Vagina (tissue), 2 donors: Measurements from ENCODE around the gene ANAPC15.

Experiments used
- CTCF ChIP-seq, 3 experiments: fragments of 450-650 bp in 2 of 3; fragments of 200-600 bp in 1 of 3; sonication (generic) in 1 of 3; IDR thresholded peaks; one replicate each; pipeline ENCODE4 v1.5.1; 2017 to 2019; ENCODE audit warnings: antibody characterized with exemption in 3 of 3, mild to moderate bottlenecking in 2 of 3, moderate library complexity in 2 of 3
- POLR2A ChIP-seq, 2 donors: fragments of 450-650 bp; IDR thresholded peaks; one replicate each; pipeline ENCODE4 v1.6.1; 2017; ENCODE audit warnings: antibody characterized with exemption in 2 of 2, mild to moderate bottlenecking in 2 of 2, moderate library complexity in 2 of 2
- POLR2AphosphoS5 ChIP-seq, 2 donors: sonication (generic); formaldehyde crosslinking; IDR thresholded peaks; one replicate each; pipeline ENCODE4 v1.9.0; 2017; ENCODE audit warnings: antibody characterized with exemption in 2 of 2, mild to moderate bottlenecking in 2 of 2, low read depth in 1 of 2; ENCODE audit not compliant: insufficient read depth in 1 of 2

GRCh38 chr11:72075109-72075508 is 37.4 kb downstream of the ANAPC15 start:
- TF ChIP-seq CTCF (IDR thresholded peaks at IDR 0.05) (no peak), POLR2AphosphoS5 (IDR thresholded peaks at IDR 0.05; ENCODE audit: insufficient read depth in 1 of 2, low read depth in 1 of 2) (no peak), POLR2A (IDR thresholded peaks at IDR 0.05) (no peak)
